Head of caudate nucleus (tissue), 42 donors: ENCODE results near the gene SERTAD2.
A peak's percentile ranks its signal among the peaks of the same experiment; 100 is the strongest.

Experiments
- DNase-seq, 42 donors: peaks; one replicate each; pipeline versions ENCODE4 v3.0.0 to v3.0.0-alpha.2; 2020 to 2021; ENCODE audit warnings: mixed read lengths in 7 of 42
- intact Hi-C: fragments of 100-400 bp; cut with DNase I; formaldehyde crosslinking; loops from one replicate; pipeline ENCODE4 v1.15.0; 2022

SERTAD2 gene

GRCh38 chr2:64622443-64623241 is 31.1 kb downstream of the SERTAD2 start:
- DNase-seq, result peak in 5 of 42 donors; percentile 8 to 46 (median 21)
- intact Hi-C loops, result no loop called here

DNA sequence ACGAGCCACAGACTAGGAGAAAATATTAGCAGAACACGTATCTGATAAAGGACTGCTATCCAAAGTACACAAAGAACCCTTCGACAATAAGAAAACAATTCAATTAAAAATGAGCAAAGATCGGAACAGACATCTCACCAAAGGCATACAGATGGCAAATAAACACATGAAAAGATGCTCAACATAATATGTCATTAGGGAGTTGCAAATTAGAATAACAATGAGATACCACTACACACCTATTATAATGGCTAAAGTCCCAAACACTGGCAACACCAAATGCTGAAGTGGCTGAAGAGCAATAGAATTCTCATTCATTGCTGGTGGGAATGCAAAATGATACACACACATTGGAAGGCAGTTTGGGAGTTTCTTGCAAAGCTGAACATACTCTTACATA is 33.1 kb downstream of the SERTAD2 start:
- no peak for DNase-seq
- intact Hi-C loops, result no loop called here

- intact Hi-C loops, result no loop called here
- peak in 16 of 42 donors; percentile 15 to 64 (median 40) for DNase-seq
Observed at GRCh38 chr2:64617631-64618151, 36.0 kb downstream of the SERTAD2 start.

- intact Hi-C loops, result no loop called here
- peak in 2 of 42 donors; percentile 8 to 21 for DNase-seq
Observed at GRCh38 chr2:64615844-64616536, 37.7 kb downstream of the SERTAD2 start.

- DNase-seq, result peak in 4 of 42 donors; percentile 5 to 35 (median 12)
Observed at GRCh38 chr2:64615192-64615763, 38.4 kb downstream of the SERTAD2 start.

GRCh38 chr2:64613276-64613675 is 40.4 kb downstream of the SERTAD2 start:
- intact Hi-C loops, result no loop called here
- DNase-seq, result peak in 4 of 42 donors; percentile 3 to 10 (median 4)

More at GRCh38 chr2:64615192-64615763, 38.4 kb downstream of the SERTAD2 start:
- intact Hi-C loops, result no loop called here

DNA sequence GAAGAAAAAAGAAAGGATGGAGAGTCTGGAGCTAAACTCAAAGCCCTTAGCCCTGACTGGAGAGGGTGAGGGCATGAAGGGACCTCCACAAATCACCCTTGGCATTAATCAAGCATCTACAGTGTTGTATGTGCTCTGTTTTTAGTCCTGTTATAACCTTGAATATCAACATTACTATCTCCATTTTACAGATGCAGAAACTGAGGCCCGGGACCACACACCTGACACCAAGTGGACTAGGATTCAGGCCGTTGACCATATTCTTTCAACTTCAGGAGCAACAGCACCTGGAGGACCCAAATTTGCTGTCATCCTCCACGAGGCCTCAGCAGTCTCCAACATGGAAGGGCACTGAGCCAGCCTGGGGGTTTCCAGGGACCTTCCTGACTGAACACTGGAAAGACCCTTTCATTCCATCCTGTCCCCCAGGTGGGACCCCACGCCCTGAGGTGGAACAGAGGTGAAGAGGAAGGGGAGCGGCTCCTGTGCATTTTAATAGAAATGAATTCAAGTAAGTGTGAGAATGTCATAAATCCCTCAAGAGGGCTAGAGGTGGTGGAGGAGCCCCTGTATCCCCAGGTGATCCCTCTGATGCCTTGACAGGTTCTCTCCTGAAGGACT is 41.0 kb downstream of the SERTAD2 start:
- intact Hi-C loops, result no loop called here
- peak in 3 of 42 donors; percentile 3 to 26 (median 13) for DNase-seq

DNA sequence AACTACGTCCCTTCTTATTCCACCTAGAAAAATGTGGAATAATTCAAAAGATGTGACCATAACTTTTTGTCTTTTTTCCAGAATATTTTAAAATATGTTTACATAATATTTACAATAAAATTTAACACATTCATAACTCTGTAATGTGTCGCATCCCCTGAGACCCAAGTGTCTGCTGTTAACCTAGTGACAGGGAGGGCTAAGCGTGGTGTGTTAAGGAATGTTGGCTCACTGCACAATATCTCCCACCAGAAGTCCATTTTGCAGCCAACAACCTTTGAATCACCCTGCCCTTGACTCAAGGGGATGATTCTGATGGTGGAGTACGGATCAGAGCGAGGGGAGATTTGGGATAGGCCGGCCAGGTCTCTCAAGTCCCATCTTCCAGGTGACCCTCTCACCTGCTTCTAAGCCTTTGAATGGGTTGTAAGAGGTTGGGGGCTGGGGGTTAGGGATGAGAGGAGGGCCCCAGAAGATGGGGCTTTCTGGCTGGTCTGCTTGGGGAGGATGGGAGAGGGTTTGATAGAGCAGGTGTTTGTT is 43.3 kb downstream of the SERTAD2 start:
- intact Hi-C loops, result no loop called here
- peak in 3 of 42 donors; percentile 9 to 27 (median 26) for DNase-seq

- intact Hi-C loops, result no loop called here
Observed at GRCh38 chr2:64609942-64610281, 43.8 kb downstream of the SERTAD2 start.

GRCh38 chr2:64609227-64609941 is 44.3 kb downstream of the SERTAD2 start:
- peak in 36 of 42 donors; percentile 29 to 78 (median 57) for DNase-seq
- intact Hi-C loops, result no loop called here

More at GRCh38 chr2:64609942-64610281, 43.8 kb downstream of the SERTAD2 start:
- DNase-seq, result peak in 3 of 42 donors; percentile 4 to 11 (median 4)

- peak in 5 of 42 donors; percentile 11 to 49 (median 26) for DNase-seq
- intact Hi-C loops, result no loop called here
Observed at GRCh38 chr2:64608867-64609226, 44.9 kb downstream of the SERTAD2 start.

GRCh38 chr2:64607381-64608304 is 46.1 kb downstream of the SERTAD2 start:
- peak in 3 of 42 donors; percentile 18 to 35 (median 22) for DNase-seq
- intact Hi-C loops, result no loop called here

GRCh38 chr2:64606479-64607363 is 47.0 kb downstream of the SERTAD2 start:
- intact Hi-C loops, result no loop called here
- peak in 40 of 42 donors; percentile 32 to 80 (median 60) for DNase-seq

GRCh38 chr2:64605991-64606478 is 47.7 kb downstream of the SERTAD2 start:
- intact Hi-C loops, result no loop called here
- DNase-seq, result peak in 2 of 42 donors; percentile 8 to 13

GRCh38 chr2:64605026-64605471 is 48.7 kb downstream of the SERTAD2 start:
- intact Hi-C loops, result no loop called here
- peak in 13 of 42 donors; percentile 16 to 66 (median 44) for DNase-seq

GRCh38 chr2:64604155-64604554 is 49.6 kb downstream of the SERTAD2 start:
- DNase-seq, result no peak
- intact Hi-C loops, result no loop called here
